GM12878 (cell line): ENCODE measurements around the gene MGMT. TPM values are rescaled to one million over a fixed set of nuclear protein-coding genes. Genes with fewer than 3 reads are reported as not detected.

Source experiments
- ATAC-seq: fragments of 200-7000 bp; cut with Tn5 transposase; 3 replicates; pipeline ENCODE4 v1.9.1; 2020; ENCODE audit warnings: mild to moderate bottlenecking, moderate library complexity
- BruUV-seq: library from RNA; stranded (reverse); fragments of 400-500 nt; replicated peaks from 2 replicates; lab custom pipeline; 2021; lab: Mats Ljungman, UMichigan
- CTCF ChIA-PET: fragments of 300-600 bp; sonication (Branson Sonifier 250); formaldehyde crosslinking; extraction: SDS; loops from one replicate; lab custom pipeline; 2021; ENCODE audit warnings: inconsistent platforms; lab: Yijun Ruan, JAX
- POLR2A ChIA-PET: fragments of 350-600 bp; formaldehyde crosslinking; extraction: SDS; loops from one replicate; lab custom pipeline; 2021; ENCODE audit warnings: inconsistent platforms; lab: Charles Lee
- RAD21 ChIA-PET: fragments of 300-600 bp; sonication (Branson Sonifier 250); formaldehyde crosslinking; loops from one replicate; lab custom pipeline; 2023; ENCODE audit warnings: antibody characterized with exemption; ENCODE audit not compliant: unreplicated experiment; lab: Charles Lee
- SMC1A ChIA-PET: fragments of 300-600 bp; sonication (Branson Sonifier 250); formaldehyde crosslinking; loops from one replicate; lab custom pipeline; 2023; ENCODE audit not compliant: unreplicated experiment, uncharacterized antibody; lab: Charles Lee
- DNase-seq: peaks from one replicate; pipeline ENCODE4 v3.0.0-alpha.2; 2011; ENCODE audit warnings: low read depth, low spot score
- FAIRE-seq: peaks from 3 replicates; lab custom pipeline; 2011; peaks lifted over from hg19 to GRCh38; lab: Jason Lieb, UNC
- H2AFZ ChIP-seq: 2 replicates; pipeline ENCODE4 v1.6.0; 2011; ENCODE audit warnings: low read depth, low read length, control low read depth; ENCODE audit not compliant: control insufficient read depth
- H3K27ac ChIP-seq: 2 replicates; pipeline ENCODE4 v1.5.1; 2011; ENCODE audit warnings: control low read depth; ENCODE audit not compliant: control insufficient read depth, insufficient read depth
- H3K27me3 ChIP-seq, 2 experiments: replicated peaks in 1 of 2; 2 replicates each; pipeline versions ENCODE4 v1.6.0 to v1.6.1; 2011; ENCODE audit warnings: low read length in 1 of 2; ENCODE audit not compliant: control insufficient read depth in 2 of 2, insufficient read depth in 2 of 2
- H3K36me3 ChIP-seq, 2 experiments: 2 replicates each; pipeline ENCODE4 v1.5.1; 2011; ENCODE audit warnings: low read length in 1 of 2; ENCODE audit not compliant: control insufficient read depth in 2 of 2, insufficient read depth in 2 of 2
- H3K4me1 ChIP-seq: 2 replicates; pipeline ENCODE4 v1.6.1; 2011; ENCODE audit warnings: mild to moderate bottlenecking, low read length, moderate library complexity, mixed read lengths; ENCODE audit not compliant: control insufficient read depth, insufficient read depth
- H3K4me2 ChIP-seq: 2 replicates; pipeline ENCODE4 v1.6.0; 2011; ENCODE audit warnings: control low read depth; ENCODE audit not compliant: control insufficient read depth, insufficient read depth
- H3K4me3 ChIP-seq: fragments of 200-600 bp; sonication (generic); 2 replicates; pipeline ENCODE4 v1.5.1; 2016
- H3K79me2 ChIP-seq: 2 replicates; pipeline ENCODE4 v1.6.0; 2011; ENCODE audit warnings: low read length; ENCODE audit not compliant: control insufficient read depth, insufficient read depth
- H3K9ac ChIP-seq: 2 replicates; pipeline ENCODE4 v1.8.0; 2011; ENCODE audit warnings: low read length, control low read depth, mixed read lengths; ENCODE audit not compliant: control insufficient read depth, insufficient read depth
- H3K9me3 ChIP-seq: replicated peaks from 3 replicates; pipeline ENCODE4 v1.5.1; 2011; ENCODE audit warnings: mild to moderate bottlenecking, low read length; ENCODE audit not compliant: control insufficient read depth, insufficient read depth
- H4K20me1 ChIP-seq: 2 replicates; pipeline ENCODE4 v1.6.0; 2011; ENCODE audit not compliant: control insufficient read depth, insufficient read depth
- CEBPZ ChIP-seq: fragments of 150-350 bp; IDR thresholded peaks from 2 replicates; pipeline ENCODE4 v1.6.1; 2016; ENCODE audit warnings: low read depth, low read length
- CHD1 ChIP-seq: IDR thresholded peaks from 2 replicates; pipeline ENCODE4 v1.6.1; 2012; ENCODE audit warnings: low read depth, low read length, improper control_type of control experiment
- E2F8 ChIP-seq: fragments of 450-650 bp; IDR thresholded peaks from 2 replicates; pipeline ENCODE4 v1.6.1; 2018; ENCODE audit warnings: mild to moderate bottlenecking, low read depth, moderate library complexity; ENCODE audit not compliant: partially characterized antibody
- HDAC2 ChIP-seq: fragments of 200-600 bp; sonication (generic); IDR thresholded peaks from 2 replicates; pipeline ENCODE4 v1.6.1; 2017
- MAX ChIP-seq: IDR thresholded peaks from 2 replicates; pipeline ENCODE4 v1.6.1; 2012; ENCODE audit warnings: low read depth, low read length, improper control_type of control experiment
- MEF2B ChIP-seq: fragments of 450-650 bp; IDR thresholded peaks from 2 replicates; pipeline ENCODE4 v1.6.1; 2018; ENCODE audit warnings: mild to moderate bottlenecking, moderate library complexity; ENCODE audit not compliant: partially characterized antibody, poor library complexity, severe bottlenecking
- MLLT1 ChIP-seq: fragments of 450-650 bp; IDR thresholded peaks from 2 replicates; pipeline ENCODE4 v1.6.1; 2016; ENCODE audit warnings: mild to moderate bottlenecking
- MTA2 ChIP-seq: fragments of 450-650 bp; IDR thresholded peaks from 2 replicates; pipeline ENCODE4 v1.6.1; 2016; ENCODE audit warnings: low read depth, mild to moderate bottlenecking, moderate library complexity
- MYC ChIP-seq: IDR thresholded peaks from 2 replicates; pipeline ENCODE4 v1.6.1; 2011; ENCODE audit warnings: mild to moderate bottlenecking, low read length, moderate library complexity, inconsistent platforms; ENCODE audit not compliant: insufficient read depth, insufficient replicate concordance, insufficient read length, severe bottlenecking
- POU2F2 ChIP-seq: IDR thresholded peaks from 3 replicates; pipeline ENCODE4 v1.6.1; 2011; ENCODE audit warnings: low read depth, mild to moderate bottlenecking, low read length, borderline replicate concordance
- RAD51 ChIP-seq: fragments of 450-650 bp; IDR thresholded peaks from 2 replicates; pipeline ENCODE4 v1.6.1; 2016; ENCODE audit warnings: moderate library complexity, mild to moderate bottlenecking, inconsistent platforms
- TAF1 ChIP-seq: IDR thresholded peaks from 2 replicates; pipeline ENCODE4 v1.6.1; 2011; ENCODE audit warnings: mild to moderate bottlenecking, low read depth, low read length, borderline replicate concordance
- ZBTB11 ChIP-seq: fragments of 450-650 bp; formaldehyde crosslinking; IDR thresholded peaks from 2 replicates; pipeline ENCODE4 v1.5.0; 2022; ENCODE audit warnings: mild to moderate bottlenecking, missing genetic modification characterization
- WGBS: methylation state at CpG from one replicate; pipeline ENCODE4 v1.1.6; 2016; ENCODE audit warnings: low lambda C conversion rate; ENCODE audit not compliant: insufficient replicate concordance, insufficient coverage; ENCODE audit errors: missing lambda C conversion rate; 5-methylcytosine and 5-hydroxymethylcytosine counted together
- in situ Hi-C: fragments of 300-500 bp; cut with MboI; formaldehyde crosslinking; loops from 9 replicates; pipeline ENCODE4 v1.14.3; 2018; ENCODE audit warnings: mixed read lengths
- intact Hi-C: fragments of 100-400 bp; cut with micrococcal nuclease; formaldehyde crosslinking; loops from one replicate; pipeline ENCODE4 v1.14.2; 2022; ENCODE audit not compliant: unreplicated experiment
- polyA plus RNA-seq, 11 experiments: library from polyadenylated mRNA; depleted of rRNA in 4 of 11; unstranded in 6 of 11; stranded (reverse) in 5 of 11; fragments of >200 nt; fragmentation: Nextera tagmentation in 4 of 11; fragmentation: Illumina TruSeq in 1 of 11; extraction: Ambion mirVana in 4 of 11; extraction: Trizol in 1 of 11; gene quantifications; 1 replicate in 1 of 11; 2 replicates in 10 of 11; pipeline versions ENCODE4 v1.2.1 to v1.2.3, GENCODE V29; 2011 to 2016; ENCODE audit warnings: inconsistent platforms in 2 of 11, missing spikeins in 2 of 11, low read depth in 1 of 11
- total RNA-seq, 4 experiments: library from RNA; depleted of rRNA in 3 of 4; stranded (reverse); fragments of >200 nt in 3 of 4; fragmentation: Illumina TruSeq in 1 of 4; extraction: Trizol in 1 of 4; gene quantifications; 2 replicates each; pipeline versions ENCODE4 v1.2.1 to v1.2.3, GENCODE V29; 2013 to 2021

Gene MGMT
- total and polyA plus RNA-seq, 10 of the 15 experiments (the other 5 are each of a cell fraction or from before 2014, with no cell fraction given): 0.16 to 24.2 (median 13.3) TPM

- intact Hi-C loops: no loop called here
- no TSS peak for BruUV-seq
- TF ChIP-seq HDAC2 (no peak), MTA2 (no peak), POU2F2 (no peak), TAF1 (no peak), MAX (no peak), CEBPZ (no peak), CHD1 (no peak), RAD51 (no peak), E2F8 (no peak), MLLT1 (no peak), MYC (no peak), ZBTB11 (CRISPR knock-in tag) (no peak), MEF2B (no peak)
These were observed 340.2 kb downstream of the MGMT start for GRCh38 chr10:129807211-129807610.

More at GRCh38 chr10:129807211-129807610, 340.2 kb downstream of the MGMT start:
- FAIRE-seq (no peak), ATAC-seq (no peak), DNase-seq (no peak)
- no peak overlapping the region for H2AFZ ChIP-seq
- ChIA-PET RAD21 (no interaction called here), SMC1A (no interaction called here), POLR2A (no interaction called here), CTCF (no interaction called here)
- in situ Hi-C loops: no loop called here
- H3K27ac ChIP-seq: no peak overlapping the region
- H3K4me1 ChIP-seq: no peaks in the 10 kb centered on the region
- no peaks in the 10 kb centered on the region for H3K9me3 ChIP-seq
- no peak overlapping the region for H3K4me3 ChIP-seq
- WGBS: 8% methylated on average over 7 of the region's 7 CpGs
- no peaks in the 10 kb centered on the region for H3K79me2 ChIP-seq
- H3K4me2 ChIP-seq: no peak overlapping the region
- H3K27me3 ChIP-seq: no peaks in the 10 kb centered on the region
- no peaks in the 10 kb centered on the region for H4K20me1 ChIP-seq
- no peaks in the 10 kb centered on the region for H3K36me3 ChIP-seq
- H3K9ac ChIP-seq: no peak overlapping the region
